GM19035 (cell line): Measurements from ENCODE around the gene SLCO4A1.

Source experiments
- ATAC-seq: cut with Tn5 transposase; IDR thresholded peaks from one replicate; pipeline ENCODE4 v1.9.1; 2021; ENCODE audit not compliant: unreplicated experiment

Gene SLCO4A1

GRCh38 chr20:62696989-62697388 is 54.7 kb downstream of the SLCO4A1 start:
- ATAC-seq = no peak

DNA sequence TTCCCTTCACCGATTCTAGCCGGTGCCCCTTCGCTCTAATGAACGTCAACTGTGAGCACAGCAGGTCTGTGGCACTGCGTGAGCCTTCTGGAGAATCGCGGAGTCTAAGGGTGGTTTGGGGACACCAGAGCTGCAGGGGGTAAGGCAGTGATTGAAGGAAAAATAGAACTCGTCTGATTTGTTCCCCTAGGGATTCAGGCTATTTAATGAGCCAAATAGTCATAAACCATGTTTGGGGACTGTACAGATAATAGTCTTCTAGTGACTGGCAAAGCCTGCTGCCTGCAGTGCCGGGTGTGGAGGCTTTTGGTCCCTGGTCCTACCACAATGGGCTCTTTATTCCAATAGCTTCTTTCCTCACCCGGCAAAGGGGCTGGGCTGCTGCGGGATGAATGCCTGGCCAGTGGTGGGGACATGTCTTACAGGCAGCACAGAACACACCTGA is 55.2 kb downstream of the SLCO4A1 start:
- no peak for ATAC-seq

DNA sequence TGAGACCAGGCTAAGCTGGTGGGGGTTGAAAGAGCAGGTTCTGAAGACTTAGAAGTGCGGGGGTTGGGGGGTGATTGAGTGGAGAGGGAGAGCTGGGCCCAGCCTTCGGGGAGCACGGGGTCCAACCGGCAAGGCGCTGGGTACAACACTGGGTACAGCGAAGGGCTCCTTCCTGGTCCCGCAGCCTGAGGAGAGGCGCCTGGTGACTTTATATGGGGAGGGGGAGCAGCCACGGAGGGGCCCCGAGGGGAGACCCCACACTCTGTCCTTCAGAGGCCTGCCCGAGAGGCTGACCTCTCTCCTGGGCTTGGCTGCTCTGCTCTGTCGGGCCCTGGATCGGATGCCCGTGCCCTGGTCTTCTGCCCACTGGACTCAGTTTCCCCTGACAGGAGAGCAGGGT is 55.9 kb downstream of the SLCO4A1 start:
- ATAC-seq = no peak

DNA sequence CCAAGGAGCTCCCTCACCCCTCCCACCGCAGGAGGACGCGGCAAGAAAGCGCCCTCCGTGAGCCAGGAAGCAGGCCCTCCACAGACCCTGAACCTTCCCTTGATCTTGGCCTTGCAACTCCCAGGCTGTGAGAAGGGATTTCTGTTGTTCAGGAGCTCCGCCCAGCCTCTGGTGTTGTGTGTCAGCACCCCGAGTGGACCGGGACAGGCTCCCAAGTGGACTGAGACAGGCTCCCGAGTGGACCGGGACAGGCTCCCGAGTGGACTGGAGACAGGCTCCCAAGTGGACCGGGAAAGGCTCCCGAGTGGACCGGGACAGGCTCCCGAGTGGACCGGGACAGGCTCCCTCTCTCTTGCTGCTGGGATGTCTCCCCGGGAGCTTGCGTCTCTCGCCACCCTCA is 57.0 kb downstream of the SLCO4A1 start:
- ATAC-seq = no peak

DNA sequence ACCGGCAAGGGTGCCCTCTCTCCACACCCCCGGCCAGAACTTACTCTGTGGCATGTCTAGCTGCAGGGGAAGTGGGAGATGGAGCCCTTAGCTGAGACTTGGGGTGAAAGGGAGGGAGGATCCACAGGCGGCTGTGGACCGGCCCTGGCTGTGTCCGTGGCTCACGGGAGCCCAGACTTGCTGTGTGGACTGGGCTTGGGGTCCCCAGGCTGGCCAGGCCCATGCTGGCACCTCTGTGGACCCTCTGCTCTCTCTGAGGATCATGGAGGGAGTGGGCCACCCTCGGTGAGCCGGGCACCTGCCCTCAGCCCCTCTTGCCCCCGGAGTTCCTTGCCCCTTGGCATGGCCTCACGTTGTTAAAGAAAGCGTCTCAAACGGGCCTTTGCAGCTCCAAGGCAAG is 57.4 kb downstream of the SLCO4A1 start:
- ATAC-seq = no peak

DNA sequence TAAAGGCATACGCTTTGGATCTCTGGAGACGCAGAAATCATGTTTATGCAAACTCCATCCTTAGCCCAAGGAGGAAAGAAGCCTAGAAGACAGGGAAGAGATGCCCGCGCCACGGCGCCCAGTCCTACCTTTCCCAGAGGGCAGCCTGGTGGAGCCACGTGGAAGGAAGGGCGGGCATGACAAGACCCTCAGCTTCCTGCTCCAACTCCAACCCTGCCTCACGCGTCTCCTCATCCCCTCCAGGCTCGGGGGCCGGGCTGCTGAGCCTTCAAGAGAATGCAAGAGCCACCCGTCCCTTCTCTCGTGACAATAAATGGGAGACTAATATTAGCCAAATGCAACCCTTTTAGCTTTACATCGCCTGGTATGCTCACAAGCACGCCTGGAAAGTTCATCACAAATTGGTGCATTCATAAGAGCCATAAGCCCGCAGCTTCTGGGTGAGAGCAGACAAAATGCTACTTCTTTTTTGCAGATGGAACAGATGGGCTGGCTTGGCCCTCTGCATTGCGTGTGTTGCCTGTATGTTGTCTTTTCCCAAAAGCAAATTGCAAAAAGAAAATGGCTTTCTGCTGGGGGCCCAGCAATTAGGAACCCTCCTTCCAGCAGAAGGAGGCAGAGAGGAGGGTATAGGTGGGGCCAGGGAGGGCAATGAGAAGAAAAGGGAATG is 58.1 kb downstream of the SLCO4A1 start:
- ATAC-seq = no peak

GRCh38 chr20:62701161-62702012 is 59.1 kb downstream of the SLCO4A1 start:
- no peak for ATAC-seq

- no peak for ATAC-seq
Measured at GRCh38 chr20:62702013-62702300, 59.7 kb downstream of the SLCO4A1 start.

- ATAC-seq = no peak
Measured at GRCh38 chr20:62702895-62703852, 60.9 kb downstream of the SLCO4A1 start.

- ATAC-seq = no peak
Measured at GRCh38 chr20:62703853-62704228, 61.5 kb downstream of the SLCO4A1 start.

- no peak for ATAC-seq
Measured at GRCh38 chr20:62704341-62704948, 62.1 kb downstream of the SLCO4A1 start.

DNA sequence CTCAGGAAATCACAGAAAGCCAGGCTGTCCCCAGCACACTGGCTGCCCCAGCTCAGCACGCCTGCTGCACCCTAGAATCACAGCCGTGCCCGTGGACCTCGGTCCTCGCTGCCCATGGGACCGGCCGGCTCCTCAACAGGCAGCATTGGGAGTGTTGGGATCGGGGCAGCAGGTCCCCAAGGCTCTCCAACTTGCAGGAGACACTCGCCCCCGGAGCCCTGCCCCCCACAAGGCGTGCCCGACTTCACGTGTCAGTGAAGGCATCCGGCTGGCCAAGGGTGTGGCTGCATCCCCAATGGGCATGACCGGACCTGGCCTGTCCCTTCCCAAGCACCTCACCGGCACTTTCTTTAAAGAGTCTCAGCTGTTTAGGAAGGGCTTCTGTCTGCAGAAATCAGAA is 63.3 kb downstream of the SLCO4A1 start:
- ATAC-seq = no peak

DNA sequence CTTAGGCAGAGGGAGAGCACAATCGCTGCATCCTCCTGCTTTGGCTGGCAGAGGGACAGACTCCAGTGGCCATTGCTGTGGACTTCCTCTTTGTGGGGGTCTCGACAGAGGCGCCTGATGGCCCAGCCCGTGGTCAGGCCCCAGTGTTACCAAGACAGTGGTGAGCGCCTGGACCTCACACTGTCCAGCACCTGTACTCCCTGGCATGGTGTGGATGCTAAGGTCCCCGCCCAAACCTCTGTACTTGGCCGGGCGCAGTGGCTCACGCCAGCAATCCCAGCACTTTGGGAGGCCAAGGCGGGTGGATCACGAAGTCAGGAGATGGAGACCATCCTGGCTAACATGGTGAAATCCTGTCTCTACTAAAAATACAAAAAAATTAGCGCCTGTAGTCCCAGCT is 64.0 kb downstream of the SLCO4A1 start:
- ATAC-seq = no peak

DNA sequence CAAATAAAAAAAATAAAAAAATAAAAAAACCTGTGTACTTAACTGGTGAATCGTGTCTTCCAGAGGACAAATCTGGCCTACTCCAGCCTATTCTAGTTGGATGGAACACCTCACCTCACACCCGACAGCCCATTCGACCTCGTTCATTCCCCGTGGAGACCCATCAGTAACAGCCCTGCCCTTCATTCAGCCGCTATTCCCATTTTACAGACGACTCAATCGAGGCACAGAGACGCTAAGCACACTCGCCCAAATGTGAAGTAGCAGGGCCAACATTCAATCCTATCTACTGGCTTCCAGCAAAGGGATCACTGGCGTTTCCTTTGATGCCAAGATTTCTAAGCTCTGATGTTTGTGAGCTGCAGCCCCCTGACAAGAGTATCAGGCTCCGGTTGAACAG is 64.6 kb downstream of the SLCO4A1 start:
- ATAC-seq = no peak

GRCh38 chr20:62707276-62707920 is 65.1 kb downstream of the SLCO4A1 start:
- no peak for ATAC-seq

DNA sequence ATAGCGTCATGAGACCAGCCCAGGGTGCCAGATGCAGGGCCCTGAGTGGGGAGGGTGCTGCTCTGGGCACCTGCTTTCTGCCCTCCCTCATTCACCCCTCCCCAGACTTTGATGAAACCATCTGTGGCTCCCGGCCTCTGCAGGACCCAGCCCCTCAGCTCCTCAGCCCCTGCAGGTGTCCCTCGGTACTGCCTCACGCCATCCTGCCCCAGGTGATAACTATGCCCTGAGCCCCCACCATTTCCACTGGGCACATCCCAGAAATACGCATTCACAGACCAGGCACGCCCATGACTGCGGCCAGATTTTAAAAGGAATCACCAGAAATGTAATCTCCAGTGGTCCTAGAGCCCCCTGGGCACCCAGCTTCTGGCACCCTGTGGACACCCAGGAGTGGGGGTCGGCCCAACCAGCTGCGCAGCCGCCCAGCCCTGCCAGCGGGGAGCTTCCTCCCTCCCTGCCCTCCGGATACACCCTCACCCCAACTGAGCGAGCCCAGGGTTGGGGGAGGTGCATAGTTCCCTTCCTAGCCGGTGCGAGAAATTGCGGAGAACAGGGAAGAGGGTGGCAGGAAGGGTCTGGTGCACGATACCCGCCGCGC is 65.7 kb downstream of the SLCO4A1 start:
- ATAC-seq = no peak

DNA sequence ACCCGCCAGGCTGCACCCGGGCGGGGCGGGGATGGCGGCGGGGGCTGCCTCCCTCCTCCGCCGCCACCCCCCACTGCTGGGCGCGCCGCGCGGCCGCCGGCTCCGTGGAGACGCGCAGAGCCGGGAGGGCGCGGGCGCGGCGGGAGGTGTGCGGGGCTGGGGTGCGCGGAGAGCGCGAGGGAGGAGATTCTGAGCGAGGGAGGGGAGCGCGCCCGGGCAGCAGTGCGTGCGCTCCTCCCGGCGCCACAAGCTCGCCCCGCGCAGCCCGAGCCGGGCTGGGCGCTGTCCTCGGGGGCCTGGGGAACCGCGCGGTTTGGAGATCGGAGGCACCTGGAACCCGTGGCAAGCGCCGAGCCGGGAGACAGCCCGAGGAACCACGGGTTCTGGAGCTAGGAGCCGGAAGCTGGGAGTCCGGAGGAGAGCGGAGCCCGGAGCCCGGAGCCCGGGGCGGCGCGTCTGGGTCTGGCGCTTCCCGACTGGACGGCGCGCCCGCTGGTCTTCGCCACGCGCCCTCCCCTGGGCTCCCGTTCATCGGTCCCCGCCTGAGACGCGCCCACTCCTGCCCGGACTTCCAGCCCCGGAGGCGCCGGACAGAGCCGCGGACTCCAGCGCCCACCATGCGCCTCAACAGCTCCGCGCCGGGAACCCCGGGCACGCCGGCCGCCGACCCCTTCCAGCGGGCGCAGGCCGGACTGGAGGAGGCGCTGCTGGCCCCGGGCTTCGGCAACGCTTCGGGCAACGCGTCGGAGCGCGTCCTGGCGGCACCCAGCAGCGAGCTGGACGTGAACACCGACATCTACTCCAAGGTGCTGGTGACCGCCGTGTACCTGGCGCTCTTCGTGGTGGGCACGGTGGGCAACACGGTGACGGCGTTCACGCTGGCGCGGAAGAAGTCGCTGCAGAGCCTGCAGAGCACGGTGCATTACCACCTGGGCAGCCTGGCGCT is 66.6 kb downstream of the SLCO4A1 start, which contains the start of gene NTSR1:
Gene NTSR1 (plus strand): TSS at position 246 of the 946 bp plus-strand sequence. CDS start 372 bp downstream, at position 618.
- ATAC-seq = no peak

DNA sequence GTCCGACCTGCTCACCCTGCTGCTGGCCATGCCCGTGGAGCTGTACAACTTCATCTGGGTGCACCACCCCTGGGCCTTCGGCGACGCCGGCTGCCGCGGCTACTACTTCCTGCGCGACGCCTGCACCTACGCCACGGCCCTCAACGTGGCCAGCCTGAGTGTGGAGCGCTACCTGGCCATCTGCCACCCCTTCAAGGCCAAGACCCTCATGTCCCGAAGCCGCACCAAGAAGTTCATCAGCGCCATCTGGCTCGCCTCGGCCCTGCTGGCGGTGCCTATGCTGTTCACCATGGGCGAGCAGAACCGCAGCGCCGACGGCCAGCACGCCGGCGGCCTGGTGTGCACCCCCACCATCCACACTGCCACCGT is 67.2 kb downstream of the SLCO4A1 start:
- ATAC-seq = no peak
